GM19023 (cell line): Measurements from ENCODE around the gene TRAPPC2L.

ENCODE experiments used
- ATAC-seq: cut with Tn5 transposase; IDR thresholded peaks from one replicate; pipeline ENCODE4 v1.9.1; 2021; ENCODE audit warnings: mild to moderate bottlenecking, moderate library complexity; ENCODE audit not compliant: unreplicated experiment

Gene TRAPPC2L

GRCh38 chr16:88875703-88876234 is 18.8 kb downstream of the TRAPPC2L start:
- ATAC-seq: no peak

GRCh38 chr16:88876942-88877526 is 20.1 kb downstream of the TRAPPC2L start:
- no peak for ATAC-seq

DNA sequence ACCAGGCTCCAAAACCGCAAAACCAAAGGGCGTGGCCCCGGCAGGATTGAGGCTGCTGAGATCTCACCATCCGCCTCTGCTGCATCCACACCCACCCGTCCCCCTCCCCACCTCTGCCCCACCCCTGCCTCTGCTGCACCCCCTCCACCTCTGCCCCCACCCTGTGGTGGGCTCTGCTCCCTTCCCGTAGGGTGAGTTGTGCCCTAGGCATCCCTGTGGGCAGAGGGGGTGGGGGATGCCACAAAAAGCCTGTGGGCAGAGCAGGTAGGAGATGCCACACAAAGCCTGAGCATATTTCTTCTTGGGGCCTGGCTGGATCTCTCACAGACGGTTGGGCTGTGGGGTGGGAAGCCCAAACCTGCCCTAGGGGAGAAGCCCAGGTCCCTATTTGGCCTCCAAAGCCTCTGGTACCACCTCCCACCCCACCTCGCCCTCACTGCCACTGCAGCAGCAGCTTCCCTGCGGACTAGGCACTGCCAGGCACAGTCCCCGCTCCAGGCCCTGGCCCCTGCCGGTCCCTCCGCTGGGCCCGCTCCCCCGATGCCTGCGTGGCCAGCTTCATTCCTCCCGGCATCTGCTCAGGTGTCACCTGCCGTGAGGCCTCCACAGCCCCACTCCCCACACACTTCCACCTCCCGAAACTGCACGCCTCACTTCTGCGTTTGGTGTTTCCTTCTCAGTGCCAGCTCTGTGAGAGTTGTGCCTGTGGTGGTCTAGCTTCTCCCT is 20.8 kb downstream of the TRAPPC2L start:
- no peak for ATAC-seq

DNA sequence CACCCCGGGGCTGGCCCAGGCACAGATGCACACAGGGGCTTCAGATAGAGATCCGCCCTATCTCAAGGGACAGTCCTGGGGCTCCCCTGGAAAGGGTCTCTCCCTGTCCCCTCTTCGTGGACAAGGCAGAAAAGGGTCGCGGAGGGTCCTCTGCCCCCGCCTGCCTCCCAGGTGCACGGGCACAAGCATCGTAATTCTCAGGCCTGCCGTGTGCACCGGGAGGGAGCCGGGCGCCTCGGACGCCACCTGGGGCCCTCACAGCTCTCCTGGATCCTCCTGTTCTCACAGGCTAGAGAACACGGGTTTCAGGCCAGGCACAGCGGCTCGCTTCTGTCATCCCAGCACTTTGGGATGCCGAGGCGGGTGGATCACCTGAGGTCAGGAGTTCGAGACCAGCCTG is 21.4 kb downstream of the TRAPPC2L start:
- ATAC-seq: no peak

DNA sequence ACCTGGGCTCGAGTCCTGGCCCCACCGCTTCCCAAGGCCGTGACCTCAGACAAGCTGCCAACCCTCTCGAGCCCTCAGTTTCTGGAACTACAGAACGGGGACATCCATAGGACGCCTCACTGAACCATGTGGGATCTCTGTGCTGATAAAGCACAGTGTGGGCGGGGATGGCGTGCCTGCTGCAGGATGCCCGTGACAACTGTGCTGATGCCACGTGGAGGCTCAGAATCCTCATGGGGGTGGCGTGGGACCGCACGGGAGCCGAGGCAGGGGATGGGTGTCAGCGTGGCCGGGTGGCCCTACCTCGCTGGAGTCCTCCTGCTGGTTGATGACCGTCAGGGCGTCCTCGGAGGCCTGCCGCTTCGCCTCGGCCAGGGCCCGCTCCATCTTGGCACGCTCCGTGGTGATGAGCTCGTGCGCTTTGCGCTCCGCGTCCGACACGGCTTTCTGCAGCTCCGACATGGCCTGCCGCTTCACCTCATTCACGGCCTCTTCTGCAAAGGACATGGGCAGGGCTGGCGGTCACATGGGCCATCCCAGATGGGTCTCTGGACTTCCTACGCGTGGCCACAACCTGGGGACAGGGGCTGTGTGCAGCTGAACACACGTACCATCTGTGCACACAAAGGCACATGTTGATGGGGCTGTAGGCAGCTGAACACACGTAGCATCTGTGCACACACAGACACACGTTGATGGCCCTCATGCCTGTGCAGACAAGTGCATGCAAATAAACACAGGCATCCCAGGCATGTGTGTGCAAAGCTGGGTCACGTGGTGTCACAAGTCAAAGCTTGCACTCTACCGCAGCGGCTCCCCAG is 22.2 kb downstream of the TRAPPC2L start:
- ATAC-seq: no peak

DNA sequence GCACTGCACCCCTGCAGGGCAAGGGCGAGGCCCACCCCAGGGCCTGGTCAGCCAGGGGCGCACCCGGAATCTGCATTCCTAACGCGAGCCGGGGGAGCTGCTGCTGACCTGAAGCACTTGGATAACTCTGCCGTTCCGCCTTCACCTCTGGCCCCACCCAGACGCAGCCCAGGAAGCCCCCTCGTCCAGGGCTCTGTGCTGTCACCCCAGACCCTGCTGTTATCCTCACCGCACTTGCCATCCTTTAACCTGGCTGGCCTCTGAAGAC is 22.8 kb downstream of the TRAPPC2L start:
- no peak for ATAC-seq

GRCh38 chr16:88880226-88881006 is 23.5 kb downstream of the TRAPPC2L start:
- ATAC-seq: no peak

GRCh38 chr16:88881007-88881615 is 24.2 kb downstream of the TRAPPC2L start:
- no peak for ATAC-seq

DNA sequence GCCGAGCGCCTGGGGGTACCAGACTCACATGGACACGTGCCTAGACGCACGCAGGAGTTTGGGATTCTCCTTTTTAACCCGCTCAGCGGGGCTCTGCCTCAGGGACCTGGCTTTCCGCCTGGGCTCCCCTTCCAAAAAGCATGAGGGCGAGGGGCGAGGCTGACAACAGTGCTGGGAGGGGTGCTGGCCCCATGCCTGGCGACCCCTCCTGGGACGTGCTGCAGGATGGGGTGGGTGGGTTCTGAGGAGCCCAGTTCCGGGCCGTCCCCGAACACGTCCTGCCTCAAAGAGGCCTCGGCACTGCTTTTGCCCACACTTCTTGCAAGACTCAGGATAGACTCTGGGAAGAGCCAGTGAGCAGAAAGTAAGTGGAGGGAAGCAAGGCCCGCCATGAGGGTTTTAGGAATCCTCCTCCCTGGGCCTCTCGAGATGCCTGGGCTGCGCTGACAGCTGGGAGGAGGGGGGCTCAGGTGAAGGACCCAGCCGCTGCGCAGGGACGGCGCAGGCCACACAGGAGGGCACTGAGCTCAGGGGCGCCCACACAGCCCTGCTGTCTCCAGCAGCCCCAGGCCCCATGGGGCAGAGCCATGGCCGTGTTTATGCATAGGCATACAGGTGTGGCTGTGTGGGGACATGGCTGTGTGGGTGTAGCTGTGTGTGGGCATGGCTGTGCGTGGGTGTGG is 24.9 kb downstream of the TRAPPC2L start:
- ATAC-seq: no peak

DNA sequence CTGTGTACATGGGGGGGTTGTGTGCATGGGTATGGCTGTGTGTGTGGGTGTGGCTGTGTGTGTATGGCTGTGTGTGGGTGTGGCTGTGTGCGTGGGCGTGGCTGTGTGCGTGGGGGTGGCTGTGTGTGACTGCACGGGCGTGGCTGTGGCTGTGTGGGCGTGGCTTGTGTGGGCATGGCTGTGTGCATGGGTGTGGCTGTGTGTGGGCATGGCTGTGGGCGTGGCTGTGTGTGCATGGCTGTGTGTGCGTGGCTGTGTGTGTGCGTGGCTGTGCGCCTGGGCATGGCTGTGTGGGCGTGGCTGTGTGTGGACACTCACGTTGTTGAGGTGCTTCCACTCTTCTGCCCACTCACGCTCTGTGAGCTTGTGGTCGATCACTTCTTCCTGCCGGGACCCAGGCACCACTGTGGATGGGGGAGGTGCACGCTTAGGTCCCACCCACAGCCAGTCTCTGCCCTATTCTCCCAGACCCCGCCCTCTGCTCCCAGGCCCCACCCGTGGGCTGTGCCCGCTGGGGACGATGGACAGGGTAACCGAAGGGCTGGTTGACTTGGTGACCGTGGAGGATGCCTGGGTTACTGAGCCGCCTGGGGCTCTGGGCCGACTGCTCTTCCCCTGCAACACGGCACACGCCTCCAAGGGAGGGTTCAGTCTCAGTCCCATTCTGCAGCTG is 25.6 kb downstream of the TRAPPC2L start:
- ATAC-seq: no peak

- no peak for ATAC-seq
Measured at GRCh38 chr16:88883117-88883895, 26.4 kb downstream of the TRAPPC2L start.

DNA sequence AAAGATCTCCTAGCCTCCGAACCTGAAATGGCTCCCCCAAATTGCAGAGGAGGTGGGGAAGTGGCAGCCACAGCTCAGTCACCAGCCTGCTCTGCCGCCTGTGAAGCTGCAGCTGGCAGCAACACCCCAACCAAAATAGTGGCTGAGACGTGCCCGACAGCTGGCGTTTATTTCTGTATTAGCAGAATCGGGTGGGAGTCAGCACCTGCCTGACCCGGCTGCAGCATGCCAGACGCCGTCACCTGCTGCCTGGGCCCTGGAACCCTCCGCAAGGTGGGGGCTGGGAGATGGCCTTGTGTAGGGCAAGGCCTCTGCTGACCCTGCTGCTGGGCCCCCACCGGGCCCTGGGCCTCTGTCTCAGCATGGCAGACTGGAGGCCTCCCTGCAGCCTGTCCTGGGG is 27.0 kb downstream of the TRAPPC2L start:
- no peak for ATAC-seq

- no peak for ATAC-seq
Measured at GRCh38 chr16:88884569-88885271, 27.8 kb downstream of the TRAPPC2L start.

DNA sequence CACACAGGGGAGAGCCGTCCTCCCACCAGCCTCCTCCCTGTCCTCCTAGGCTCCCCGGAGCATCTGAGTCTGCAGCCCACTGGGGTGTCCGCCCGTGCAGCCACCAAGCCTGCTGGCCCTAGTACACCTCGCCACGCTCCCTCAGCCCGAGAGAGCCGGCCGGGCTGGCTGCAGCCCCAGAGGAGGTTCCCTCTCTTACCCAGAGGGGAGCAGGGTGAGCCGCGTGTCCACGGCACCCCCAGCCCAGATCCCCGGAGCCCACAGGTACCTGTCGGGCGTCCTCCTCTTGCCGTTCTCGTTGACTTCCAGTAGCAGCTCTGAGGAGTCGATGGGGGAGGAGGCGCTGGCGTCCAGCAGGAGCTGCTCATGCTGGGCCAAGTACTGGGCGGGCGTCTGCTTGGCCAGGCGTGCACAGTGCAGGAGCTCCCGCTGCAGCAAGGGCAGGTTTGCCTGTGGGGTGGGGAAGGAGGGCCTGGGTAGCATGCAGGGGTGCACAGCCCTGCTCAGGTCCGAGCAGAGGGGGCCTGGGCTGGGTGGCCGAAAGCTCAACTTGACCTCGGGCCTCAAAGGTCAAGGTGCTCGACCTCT is 28.9 kb downstream of the TRAPPC2L start:
- no peak for ATAC-seq

DNA sequence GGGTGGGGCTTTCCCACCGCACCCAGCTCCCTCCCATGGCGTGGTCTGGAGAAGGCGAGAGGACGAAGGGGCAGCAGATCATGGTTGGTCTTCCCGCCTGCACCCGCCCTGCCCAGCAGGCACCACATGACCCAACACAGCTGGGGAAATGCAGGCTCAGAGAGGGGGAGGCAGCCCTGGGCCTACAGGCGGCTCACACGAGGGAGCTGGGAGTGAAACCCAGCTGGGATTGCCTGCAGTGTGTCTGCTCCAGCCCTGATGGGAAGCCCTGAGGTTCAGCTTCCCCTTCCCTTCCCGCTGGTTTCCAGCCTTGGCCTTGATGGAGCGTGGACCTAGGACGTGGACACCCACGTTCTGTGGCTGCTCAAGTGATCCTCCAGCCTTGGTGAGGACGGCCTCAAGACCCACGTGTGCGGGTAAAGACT is 29.5 kb downstream of the TRAPPC2L start:
- ATAC-seq: no peak

DNA sequence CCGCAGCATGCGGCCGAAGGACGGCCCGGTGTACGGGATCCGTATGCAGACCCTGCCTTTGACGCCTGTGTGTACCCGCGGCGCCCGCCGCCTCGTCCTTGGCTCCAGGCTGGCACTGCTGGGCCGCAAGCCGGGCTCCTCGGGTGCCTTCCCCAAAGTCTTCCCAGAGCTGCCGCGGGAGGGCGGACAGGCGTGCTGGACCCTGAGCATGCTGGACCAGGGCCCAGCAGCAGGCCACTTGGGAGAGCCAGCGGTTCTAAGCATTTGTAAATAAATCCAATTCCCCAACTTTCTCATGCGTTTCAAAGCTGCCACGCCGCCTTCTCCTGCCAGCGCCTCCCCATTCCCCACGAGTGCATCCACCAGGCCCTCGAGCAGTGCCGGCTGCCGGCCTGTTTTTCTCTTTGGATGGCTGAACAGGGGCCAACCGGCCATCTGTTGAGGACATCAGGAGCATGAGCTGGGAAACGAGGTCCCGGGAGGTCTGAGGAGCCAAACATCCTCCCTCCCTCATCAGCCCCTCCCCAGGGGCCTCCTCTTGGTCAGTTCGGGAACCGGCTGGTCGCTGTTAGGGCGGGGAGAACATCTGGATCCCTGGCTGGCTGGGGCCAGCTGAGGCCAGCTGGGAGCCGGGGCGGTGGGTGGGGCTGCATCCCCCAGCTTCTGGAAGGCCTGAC is 30.1 kb downstream of the TRAPPC2L start:
- no peak for ATAC-seq

- no peak for ATAC-seq
Measured at GRCh38 chr16:88888057-88888456, 31.1 kb downstream of the TRAPPC2L start.
